Measurements from ENCODE around the gene CNTFR. TPM values are rescaled to one million over a fixed set of nuclear protein-coding genes. Genes with fewer than 3 reads are reported as not detected.

Gene CNTFR
- total RNA-seq, 1 donor from 2014 or later, result 2.9 TPM

DNA sequence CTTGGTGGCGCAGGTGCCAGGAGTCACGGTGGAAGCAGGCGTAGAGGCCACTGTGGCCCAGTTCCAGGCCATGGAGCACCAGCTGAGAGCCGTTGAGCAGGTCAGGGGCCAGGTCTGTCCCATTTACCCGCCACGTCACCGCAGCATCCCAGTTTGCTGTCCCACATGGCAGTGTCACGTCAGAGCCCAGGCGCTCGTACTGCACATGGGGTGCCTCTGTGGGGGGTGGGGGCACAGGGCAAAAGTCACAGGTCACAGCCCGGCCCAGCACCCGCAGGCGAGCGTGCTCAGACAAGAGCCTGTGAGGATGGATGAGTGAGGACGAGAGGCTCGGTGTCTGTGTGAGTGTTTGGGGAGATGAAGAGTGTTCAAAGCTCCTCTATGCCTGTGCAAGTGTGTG is 24.9 kb downstream of the CNTFR start:
- Histone ChIP-seq H3K4me3 (no peak overlapping the region), H3K9me3 (no peaks in the 10 kb centered on the region), H3K4me1 (peaks cover 7% of the 10 kb centered on the region), H3K36me3 (no peaks in the 10 kb centered on the region), H3K27me3 (peaks cover 22% of the 10 kb centered on the region), H3K27ac (no peak overlapping the region)
- ATAC-seq, result no peak
- DNase-seq, result no peak
- intact Hi-C loops (cut with DNase I), result no loop called here
- TF ChIP-seq, protein P1, sequence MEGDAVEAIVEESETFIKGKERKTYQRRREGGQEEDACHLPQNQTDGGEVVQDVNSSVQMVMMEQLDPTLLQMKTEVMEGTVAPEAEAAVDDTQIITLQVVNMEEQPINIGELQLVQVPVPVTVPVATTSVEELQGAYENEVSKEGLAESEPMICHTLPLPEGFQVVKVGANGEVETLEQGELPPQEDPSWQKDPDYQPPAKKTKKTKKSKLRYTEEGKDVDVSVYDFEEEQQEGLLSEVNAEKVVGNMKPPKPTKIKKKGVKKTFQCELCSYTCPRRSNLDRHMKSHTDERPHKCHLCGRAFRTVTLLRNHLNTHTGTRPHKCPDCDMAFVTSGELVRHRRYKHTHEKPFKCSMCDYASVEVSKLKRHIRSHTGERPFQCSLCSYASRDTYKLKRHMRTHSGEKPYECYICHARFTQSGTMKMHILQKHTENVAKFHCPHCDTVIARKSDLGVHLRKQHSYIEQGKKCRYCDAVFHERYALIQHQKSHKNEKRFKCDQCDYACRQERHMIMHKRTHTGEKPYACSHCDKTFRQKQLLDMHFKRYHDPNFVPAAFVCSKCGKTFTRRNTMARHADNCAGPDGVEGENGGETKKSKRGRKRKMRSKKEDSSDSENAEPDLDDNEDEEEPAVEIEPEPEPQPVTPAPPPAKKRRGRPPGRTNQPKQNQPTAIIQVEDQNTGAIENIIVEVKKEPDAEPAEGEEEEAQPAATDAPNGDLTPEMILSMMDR (IDR thresholded peaks at IDR 0.05), result no peak

DNA sequence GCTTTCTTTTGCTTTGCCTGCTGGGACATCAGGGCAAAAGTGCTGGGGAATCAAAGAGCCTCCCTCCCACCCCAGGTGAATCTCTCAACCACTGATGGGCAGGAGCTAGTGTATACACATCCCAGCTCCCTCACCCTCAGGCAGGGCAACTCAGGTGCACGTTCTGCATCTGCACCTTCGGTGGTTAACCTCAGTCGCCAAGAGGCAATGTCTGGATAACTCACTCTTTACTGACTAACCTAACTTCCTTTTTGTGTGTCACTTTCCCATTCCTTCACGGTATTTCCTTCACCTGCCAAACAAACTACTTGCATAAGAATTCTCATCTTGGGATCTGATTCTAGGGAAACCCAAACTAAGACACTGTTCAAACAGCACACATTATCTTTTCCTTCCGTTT is 26.3 kb downstream of the CNTFR start:
- DNase-seq, result no peak
- H3K36me3 ChIP-seq, result no peaks in the 10 kb centered on the region
- intact Hi-C loops (cut with DNase I), result no loop called here
- TF ChIP-seq, protein P1 (IDR thresholded peaks at IDR 0.05), result no peak
- H3K9me3 ChIP-seq, result no peaks in the 10 kb centered on the region
- no peak overlapping the region for H3K27ac ChIP-seq
- peaks cover 32% of the 10 kb centered on the region for H3K27me3 ChIP-seq
- H3K4me1 ChIP-seq, result peaks cover 7% of the 10 kb centered on the region
- ATAC-seq, result no peak
- no peak overlapping the region for H3K4me3 ChIP-seq

DNA sequence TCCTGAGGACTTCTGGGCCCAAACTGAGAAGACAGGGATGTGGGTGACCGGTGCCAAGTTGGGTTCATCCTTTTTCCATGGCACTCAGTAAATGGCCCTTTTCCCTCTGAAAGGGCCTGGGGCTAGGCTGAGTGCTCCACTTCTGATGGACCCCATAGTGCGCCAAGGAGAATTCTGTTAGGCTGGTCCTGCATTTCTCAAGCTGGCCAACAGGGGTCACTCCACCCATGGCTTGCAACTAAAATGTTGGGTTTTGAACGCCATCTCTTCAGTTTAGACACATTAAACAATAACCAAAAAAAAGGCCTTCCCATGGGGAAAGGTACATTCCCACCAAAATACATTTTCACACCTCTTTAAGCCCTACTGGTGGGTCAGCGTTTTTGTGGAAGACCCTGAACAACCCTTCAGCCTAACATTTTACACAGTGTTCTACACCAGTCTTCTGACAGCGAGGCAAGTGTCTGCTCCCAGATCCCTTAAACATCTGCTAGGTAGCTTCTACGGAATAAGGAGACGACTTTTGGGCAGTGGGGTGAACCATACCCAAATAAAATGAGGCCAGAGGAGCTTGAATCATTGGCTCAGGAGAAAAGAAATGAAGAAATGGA is 27.3 kb downstream of the CNTFR start:
- Histone ChIP-seq H3K4me3 (no peak overlapping the region), H3K27me3 (peaks cover 26% of the 10 kb centered on the region), H3K4me1 (peaks cover 7% of the 10 kb centered on the region), H3K9me3 (no peaks in the 10 kb centered on the region), H3K36me3 (no peaks in the 10 kb centered on the region), H3K27ac (no peak overlapping the region)
- TF ChIP-seq, protein P1 (IDR thresholded peaks at IDR 0.05), result peak; percentile 44
- ATAC-seq (no peak), DNase-seq (no peak)
- intact Hi-C loops (cut with DNase I), result no loop called here

DNA sequence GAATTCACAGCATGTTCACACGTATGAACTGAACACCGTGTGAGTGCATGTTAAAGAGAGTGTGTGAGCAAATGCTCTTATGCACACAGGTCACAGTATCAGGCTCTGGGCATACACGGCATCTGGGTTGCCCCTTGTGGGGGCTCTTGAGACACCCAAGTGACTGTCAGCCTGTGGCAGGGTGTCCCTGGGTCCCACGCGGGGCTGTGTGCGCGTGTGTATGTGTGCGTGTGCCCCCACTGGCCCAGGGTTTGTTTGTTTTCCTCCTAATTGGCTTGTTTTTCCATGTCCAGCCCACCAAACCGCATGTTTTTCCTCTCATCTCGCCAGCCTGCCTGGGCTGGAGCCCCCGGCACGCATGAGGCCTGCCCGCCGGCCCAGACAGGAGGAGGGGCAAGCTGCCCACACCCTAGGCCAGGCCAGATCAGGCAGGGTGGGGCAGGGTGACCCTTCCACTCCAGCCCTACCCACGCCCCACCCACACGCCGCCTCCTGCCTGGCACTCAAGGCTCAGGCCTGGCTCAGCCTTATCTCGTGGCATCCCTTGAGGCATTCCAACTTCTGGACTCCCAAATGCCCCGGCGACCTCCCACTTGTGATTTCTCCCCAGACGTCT is 28.8 kb downstream of the CNTFR start:
- no peaks in the 10 kb centered on the region for H3K36me3 ChIP-seq
- no peaks in the 10 kb centered on the region for H3K9me3 ChIP-seq
- peaks cover 7% of the 10 kb centered on the region for H3K4me1 ChIP-seq
- intact Hi-C loops (cut with DNase I), result no loop called here
- no peak overlapping the region for H3K4me3 ChIP-seq
- TF ChIP-seq, protein P1 (IDR thresholded peaks at IDR 0.05), result no peak
- H3K27ac ChIP-seq, result no peak overlapping the region
- peak; percentile 27 for ATAC-seq
- peaks cover 14% of the 10 kb centered on the region for H3K27me3 ChIP-seq
- DNase-seq, result no peak

DNA sequence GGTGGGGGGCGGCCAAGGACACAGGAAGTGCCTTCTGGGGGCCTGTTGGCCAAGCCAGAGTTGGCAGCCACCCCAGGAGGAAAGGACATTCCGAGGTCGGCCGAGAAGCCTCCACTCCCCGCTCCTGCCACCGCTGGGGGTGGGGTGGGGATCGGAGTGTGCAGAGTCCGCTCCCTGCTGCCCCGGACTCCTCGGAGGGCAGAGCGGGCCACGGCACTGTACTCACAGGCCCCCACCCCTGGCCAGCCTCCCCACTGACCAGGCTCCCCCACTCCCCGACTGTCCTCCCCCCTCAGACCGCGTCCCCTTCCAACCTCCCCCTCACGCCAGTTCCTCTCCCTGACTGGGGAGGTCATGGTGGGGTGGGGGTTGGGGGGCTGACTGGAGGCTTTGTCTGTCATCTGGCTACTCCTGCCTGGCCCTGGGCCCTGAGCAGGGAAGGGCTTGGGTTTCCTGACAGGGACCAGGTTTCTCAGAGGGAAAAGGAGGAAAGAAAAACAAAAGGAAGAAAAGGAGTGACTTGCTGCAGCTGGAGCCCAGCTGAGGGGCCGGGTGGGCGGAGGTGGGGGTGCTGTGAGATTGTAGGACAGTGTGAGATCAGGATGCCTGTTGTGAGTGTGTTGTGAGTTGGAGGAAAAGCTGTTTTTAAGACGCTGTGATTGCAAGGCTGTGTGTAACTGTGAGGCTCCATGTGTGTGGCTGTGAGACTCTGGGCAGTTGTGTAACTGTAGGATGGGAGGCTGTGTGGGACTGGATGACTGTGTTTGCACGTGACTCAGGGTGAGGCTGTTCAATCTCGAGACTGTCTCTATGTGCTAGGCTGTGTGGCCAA is 29.7 kb downstream of the CNTFR start:
- Histone ChIP-seq H3K27me3 (peaks cover 14% of the 10 kb centered on the region), H3K36me3 (no peaks in the 10 kb centered on the region), H3K27ac (no peak overlapping the region), H3K4me3 (no peak overlapping the region), H3K4me1 (peaks cover 7% of the 10 kb centered on the region), H3K9me3 (no peaks in the 10 kb centered on the region)
- ATAC-seq (peak; percentile 66), DNase-seq (no peak)
- TF ChIP-seq, protein P1 (IDR thresholded peaks at IDR 0.05), result no peak
- intact Hi-C loops (cut with DNase I), result no loop called here
